SIG-M5 (cell line): ENCODE data around the gene TBC1D3C.
"Not testable (repeated sequence)": the region's sequence is repeated elsewhere in the genome, so short reads cannot be mapped to it uniquely, and the experiment has no call there.

Experiments
- DNase-seq: peaks from one replicate; lab custom pipeline; 2025; lab: John Stamatoyannopoulos, UW

Gene TBC1D3C

DNA sequence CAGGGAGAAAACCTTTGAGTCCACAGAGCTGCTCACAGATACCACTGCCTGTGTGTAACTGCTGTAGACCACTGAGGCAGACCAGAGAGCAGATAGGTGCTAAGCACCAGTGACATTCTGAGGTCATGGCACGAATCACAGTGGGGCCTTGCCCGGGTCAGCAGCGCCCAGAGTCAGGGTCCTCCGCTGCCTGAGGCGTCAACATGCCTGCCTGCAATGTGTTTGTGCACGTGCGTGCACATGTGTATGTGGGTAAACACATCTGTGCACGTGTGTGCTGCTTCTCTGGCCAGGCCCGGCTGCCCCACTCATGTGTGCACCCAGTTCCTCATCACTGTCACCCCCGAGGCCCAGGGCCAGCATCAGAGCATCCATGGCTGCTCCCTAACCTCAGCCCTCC, at the start of gene TBC1D3C:
Gene TBC1D3C (minus strand): TSS at position 101 of the 400 bp plus-strand sequence. CDS start 1,568 bp downstream, outside the sequence.
- not testable (repeated sequence) for DNase-seq

DNA sequence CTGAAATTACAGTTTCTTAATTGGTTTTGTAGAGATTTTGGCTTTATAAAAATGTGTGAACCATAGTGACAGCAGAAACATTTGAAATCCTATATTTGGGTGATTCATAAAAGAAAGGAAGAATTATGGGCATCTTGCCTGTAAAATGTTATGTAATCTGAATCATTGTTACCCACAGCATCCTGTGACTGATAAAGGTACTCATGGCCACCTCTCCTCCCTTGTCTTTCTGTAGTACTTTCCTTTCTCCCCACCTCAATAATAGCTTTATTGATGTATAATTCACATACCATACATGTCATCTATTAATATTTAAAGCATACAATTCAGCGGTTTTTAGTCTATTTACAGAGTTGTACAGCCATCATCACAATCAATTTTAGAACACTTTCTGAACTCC, 30.8 kb upstream of the TBC1D3C start:
- not testable (repeated sequence) for DNase-seq

DNA sequence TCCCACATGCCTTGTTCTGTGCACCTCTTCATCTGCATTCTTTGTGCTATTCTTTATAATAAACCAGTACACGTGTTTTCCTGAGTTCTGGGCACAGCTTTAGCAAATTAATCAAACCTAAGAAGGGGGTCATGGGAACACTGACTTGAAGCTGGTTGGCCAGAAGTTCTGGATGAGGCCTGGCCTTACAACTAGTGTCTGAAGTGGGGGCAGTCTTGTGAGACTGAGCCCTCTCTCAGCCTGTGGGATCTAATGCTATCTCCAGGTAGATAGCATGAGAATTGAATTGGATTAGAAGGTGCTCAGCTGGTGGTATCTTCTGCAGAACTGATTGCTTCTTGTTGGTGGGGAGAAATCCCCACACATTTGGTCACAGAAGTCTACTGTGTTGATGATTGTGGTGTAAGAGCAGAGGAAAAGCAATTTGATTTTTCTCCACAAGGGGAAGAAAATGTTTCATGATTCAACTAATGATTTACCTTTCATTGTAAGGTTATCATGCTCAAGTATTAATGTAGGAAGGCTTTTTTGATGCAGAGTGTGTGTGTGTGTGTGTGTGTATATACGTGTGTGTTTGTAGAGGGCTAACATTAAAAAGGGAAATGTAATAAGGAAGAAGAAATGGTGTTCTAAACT, 25.7 kb upstream of the TBC1D3C start:
- not testable (repeated sequence) for DNase-seq

DNA sequence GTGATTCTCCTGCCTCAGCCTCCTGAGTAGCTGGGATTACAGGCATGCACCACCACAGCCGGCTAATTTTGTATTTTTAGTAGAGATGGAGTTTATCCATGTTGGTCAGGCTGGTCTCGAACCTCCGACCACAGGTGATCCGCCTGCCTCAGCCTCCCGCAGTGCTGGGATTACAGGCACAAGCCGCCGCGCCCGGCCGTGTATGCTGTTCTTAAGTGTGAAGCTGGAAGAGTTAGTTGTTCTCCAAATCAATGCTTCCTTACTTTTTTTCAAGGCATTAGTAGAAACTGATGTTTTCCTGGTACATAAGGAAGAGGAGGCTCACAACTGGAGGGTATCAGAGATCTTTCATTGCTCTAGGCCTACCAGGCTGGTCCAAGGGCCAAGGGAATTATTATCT, 19.7 kb upstream of the TBC1D3C start:
- DNase-seq = not testable (repeated sequence)

DNA sequence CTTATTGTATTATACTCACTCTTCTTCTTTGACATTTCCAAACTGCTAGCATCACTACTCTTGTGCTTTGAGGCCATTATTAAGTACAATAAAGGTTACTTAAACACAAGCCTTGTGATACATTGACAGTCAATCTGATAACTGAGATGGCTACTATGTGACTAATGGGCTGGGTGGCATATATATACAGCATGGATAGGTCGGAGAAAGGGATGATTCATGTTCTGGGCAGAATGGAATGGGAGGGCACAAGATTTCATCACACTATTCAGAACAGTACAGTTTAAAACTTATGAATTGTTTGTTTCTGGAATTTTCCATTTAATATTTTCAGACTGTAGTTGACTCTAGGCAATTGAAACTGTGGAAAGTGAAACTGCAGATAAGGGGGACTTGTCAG, 18.9 kb upstream of the TBC1D3C start:
- DNase-seq = not testable (repeated sequence)
